GM12878 (cell line): Measurements from ENCODE around the gene PLAC1. TPM values are rescaled to one million over a fixed set of nuclear protein-coding genes. Genes with fewer than 3 reads are reported as not detected.

Source experiments
- ATAC-seq: fragments of 200-7000 bp; cut with Tn5 transposase; 3 replicates; pipeline ENCODE4 v1.9.1; 2020; ENCODE audit warnings: mild to moderate bottlenecking, moderate library complexity
- BruUV-seq: library from RNA; stranded (reverse); fragments of 400-500 nt; replicated peaks from 2 replicates; lab custom pipeline; 2021; lab: Mats Ljungman, UMichigan
- CTCF ChIA-PET: fragments of 300-600 bp; sonication (Branson Sonifier 250); formaldehyde crosslinking; extraction: SDS; loops from one replicate; lab custom pipeline; 2021; ENCODE audit warnings: inconsistent platforms; lab: Yijun Ruan, JAX
- POLR2A ChIA-PET: fragments of 350-600 bp; formaldehyde crosslinking; extraction: SDS; loops from one replicate; lab custom pipeline; 2021; ENCODE audit warnings: inconsistent platforms; lab: Charles Lee
- RAD21 ChIA-PET: fragments of 300-600 bp; sonication (Branson Sonifier 250); formaldehyde crosslinking; loops from one replicate; lab custom pipeline; 2023; ENCODE audit warnings: antibody characterized with exemption; ENCODE audit not compliant: unreplicated experiment; lab: Charles Lee
- SMC1A ChIA-PET: fragments of 300-600 bp; sonication (Branson Sonifier 250); formaldehyde crosslinking; loops from one replicate; lab custom pipeline; 2023; ENCODE audit not compliant: unreplicated experiment, uncharacterized antibody; lab: Charles Lee
- DNase-seq: peaks from one replicate; pipeline ENCODE4 v3.0.0-alpha.2; 2011; ENCODE audit warnings: low read depth, low spot score
- FAIRE-seq: peaks from 3 replicates; lab custom pipeline; 2011; peaks lifted over from hg19 to GRCh38; lab: Jason Lieb, UNC
- H2AFZ ChIP-seq: 2 replicates; pipeline ENCODE4 v1.6.0; 2011; ENCODE audit warnings: low read depth, low read length, control low read depth; ENCODE audit not compliant: control insufficient read depth
- H3K27ac ChIP-seq: 2 replicates; pipeline ENCODE4 v1.5.1; 2011; ENCODE audit warnings: control low read depth; ENCODE audit not compliant: control insufficient read depth, insufficient read depth
- H3K27me3 ChIP-seq, 2 experiments: replicated peaks in 1 of 2; 2 replicates each; pipeline versions ENCODE4 v1.6.0 to v1.6.1; 2011; ENCODE audit warnings: low read length in 1 of 2; ENCODE audit not compliant: control insufficient read depth in 2 of 2, insufficient read depth in 2 of 2
- H3K36me3 ChIP-seq, 2 experiments: 2 replicates each; pipeline ENCODE4 v1.5.1; 2011; ENCODE audit warnings: low read length in 1 of 2; ENCODE audit not compliant: control insufficient read depth in 2 of 2, insufficient read depth in 2 of 2
- H3K4me1 ChIP-seq: 2 replicates; pipeline ENCODE4 v1.6.1; 2011; ENCODE audit warnings: mild to moderate bottlenecking, low read length, moderate library complexity, mixed read lengths; ENCODE audit not compliant: control insufficient read depth, insufficient read depth
- H3K4me2 ChIP-seq: 2 replicates; pipeline ENCODE4 v1.6.0; 2011; ENCODE audit warnings: control low read depth; ENCODE audit not compliant: control insufficient read depth, insufficient read depth
- H3K4me3 ChIP-seq: fragments of 200-600 bp; sonication (generic); 2 replicates; pipeline ENCODE4 v1.5.1; 2016
- H3K79me2 ChIP-seq: 2 replicates; pipeline ENCODE4 v1.6.0; 2011; ENCODE audit warnings: low read length; ENCODE audit not compliant: control insufficient read depth, insufficient read depth
- H3K9ac ChIP-seq: 2 replicates; pipeline ENCODE4 v1.8.0; 2011; ENCODE audit warnings: low read length, control low read depth, mixed read lengths; ENCODE audit not compliant: control insufficient read depth, insufficient read depth
- H3K9me3 ChIP-seq: replicated peaks from 3 replicates; pipeline ENCODE4 v1.5.1; 2011; ENCODE audit warnings: mild to moderate bottlenecking, low read length; ENCODE audit not compliant: control insufficient read depth, insufficient read depth
- H4K20me1 ChIP-seq: 2 replicates; pipeline ENCODE4 v1.6.0; 2011; ENCODE audit not compliant: control insufficient read depth, insufficient read depth
- BCL11A ChIP-seq: IDR thresholded peaks from 2 replicates; pipeline ENCODE4 v1.6.1; 2011; ENCODE audit warnings: low read depth, low read length
- IKZF2 ChIP-seq, 2 experiments: fragments of 450-650 bp; IDR thresholded peaks; 2 replicates each; pipeline ENCODE4 v1.6.1; 2017; ENCODE audit warnings: mild to moderate bottlenecking in 2 of 2, moderate library complexity in 2 of 2
- PAX5 ChIP-seq: IDR thresholded peaks from 2 replicates; pipeline ENCODE4 v1.6.1; 2011; ENCODE audit warnings: low read depth, low read length, borderline replicate concordance
- RCOR1 ChIP-seq: conservative IDR thresholded peaks from 2 replicates; pipeline ENCODE4 v1.6.1; 2012; ENCODE audit warnings: low read depth, low read length, improper control_type of control experiment
- SIN3A ChIP-seq: IDR thresholded peaks from 2 replicates; pipeline ENCODE4 v1.6.1; 2012; ENCODE audit warnings: low read depth, low read length, improper control_type of control experiment
- SREBF2 ChIP-seq: IDR thresholded peaks from 2 replicates; pipeline ENCODE4 v1.6.1; 2012; ENCODE audit warnings: mild to moderate bottlenecking, low read length
- ZNF207 ChIP-seq: fragments of 450-650 bp; IDR thresholded peaks from 2 replicates; pipeline ENCODE4 v1.6.1; 2014; ENCODE audit warnings: antibody characterized with exemption, mild to moderate bottlenecking, borderline replicate concordance
- ZNF274 ChIP-seq: IDR thresholded peaks from one replicate; pipeline ENCODE4 v1.8.0; 2011; ENCODE audit not compliant: insufficient read length, insufficient read depth
- WGBS: methylation state at CpG from one replicate; pipeline ENCODE4 v1.1.6; 2016; ENCODE audit warnings: low lambda C conversion rate; ENCODE audit not compliant: insufficient replicate concordance, insufficient coverage; ENCODE audit errors: missing lambda C conversion rate; 5-methylcytosine and 5-hydroxymethylcytosine counted together
- in situ Hi-C: fragments of 300-500 bp; cut with MboI; formaldehyde crosslinking; loops from 9 replicates; pipeline ENCODE4 v1.14.3; 2018; ENCODE audit warnings: mixed read lengths
- intact Hi-C: fragments of 100-400 bp; cut with micrococcal nuclease; formaldehyde crosslinking; loops from one replicate; pipeline ENCODE4 v1.14.2; 2022; ENCODE audit not compliant: unreplicated experiment
- polyA plus RNA-seq, 11 experiments: library from polyadenylated mRNA; depleted of rRNA in 4 of 11; unstranded in 6 of 11; stranded (reverse) in 5 of 11; fragments of >200 nt; fragmentation: Nextera tagmentation in 4 of 11; fragmentation: Illumina TruSeq in 1 of 11; extraction: Ambion mirVana in 4 of 11; extraction: Trizol in 1 of 11; gene quantifications; 1 replicate in 1 of 11; 2 replicates in 10 of 11; pipeline versions ENCODE4 v1.2.1 to v1.2.3, GENCODE V29; 2011 to 2016; ENCODE audit warnings: inconsistent platforms in 2 of 11, missing spikeins in 2 of 11, low read depth in 1 of 11
- total RNA-seq, 4 experiments: library from RNA; depleted of rRNA in 3 of 4; stranded (reverse); fragments of >200 nt in 3 of 4; fragmentation: Illumina TruSeq in 1 of 4; extraction: Trizol in 1 of 4; gene quantifications; 2 replicates each; pipeline versions ENCODE4 v1.2.1 to v1.2.3, GENCODE V29; 2013 to 2021
- TF ChIP-seq, protein P1 (sequence below): fragments of 450-650 bp; formaldehyde crosslinking; IDR thresholded peaks from 2 replicates; pipeline ENCODE4 v1.5.0; 2022; ENCODE audit warnings: mild to moderate bottlenecking, missing genetic modification characterization
- TF ChIP-seq, protein P2 (sequence below): IDR thresholded peaks from 2 replicates; pipeline ENCODE4 v1.6.1; 2012; ENCODE audit warnings: low read depth, low read length, improper control_type of control experiment
- TF ChIP-seq, protein P3 (sequence below): IDR thresholded peaks from 2 replicates; pipeline ENCODE4 v1.6.1; 2011; ENCODE audit warnings: mild to moderate bottlenecking, low read depth, low read length, moderate library complexity; ENCODE audit not compliant: insufficient replicate concordance
- TF ChIP-seq, protein P4 (sequence below): IDR thresholded peaks from 2 replicates; pipeline ENCODE4 v1.6.1; 2011; ENCODE audit warnings: borderline replicate concordance, low read depth, mild to moderate bottlenecking, moderate library complexity, low read length; ENCODE audit not compliant: insufficient read depth, poor library complexity, severe bottlenecking

Gene PLAC1
- total and polyA plus RNA-seq, 10 of the 15 experiments (the other 5 are each of a cell fraction or from before 2014, with no cell fraction given), result 0.05 to 0.42 (median 0.17) TPM; not detected in 5

DNA sequence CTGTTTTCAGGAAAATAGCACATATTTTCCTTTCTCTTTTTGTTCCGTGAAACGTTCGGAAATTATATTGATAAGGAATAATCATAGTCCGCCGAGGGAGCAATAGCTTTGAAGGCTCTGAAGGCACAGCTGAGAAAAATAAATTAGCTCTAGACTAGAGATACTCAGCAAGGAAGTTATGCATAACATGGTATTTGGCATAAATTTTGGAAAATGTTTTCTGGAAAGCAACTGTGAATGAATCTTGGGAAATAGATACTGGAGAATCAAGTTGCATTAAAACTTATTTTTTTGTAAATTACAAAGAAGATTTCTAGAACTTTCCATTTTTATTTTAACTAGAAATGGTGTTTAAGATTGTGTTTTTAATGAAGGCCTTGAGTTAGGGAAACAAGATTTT lies 105.9 kb downstream of the PLAC1 start:
- Histone ChIP-seq H3K4me1 (peaks cover 3% of the 10 kb centered on the region; the same call in 1 of the 2 replicates), H3K36me3 (no peaks in the 10 kb centered on the region), H2AFZ (no peak overlapping the region), H3K27me3 (peaks cover 2 to 8% of the 10 kb centered on the region in 2 experiments; a peak in 3 of 4 replicates), H3K9ac (no peak overlapping the region), H3K4me3 (no peak overlapping the region), H3K9me3 (no peaks in the 10 kb centered on the region; the same call in 2 of the 3 replicates), H4K20me1 (no peaks in the 10 kb centered on the region), H3K79me2 (no peaks in the 10 kb centered on the region), H3K4me2 (no peak overlapping the region), H3K27ac (no peak overlapping the region)
- ChIA-PET POLR2A (no interaction called here), RAD21 (no interaction called here), SMC1A (no interaction called here), CTCF (no interaction called here)
- no TSS peak for BruUV-seq
- TF ChIP-seq, protein P1, sequence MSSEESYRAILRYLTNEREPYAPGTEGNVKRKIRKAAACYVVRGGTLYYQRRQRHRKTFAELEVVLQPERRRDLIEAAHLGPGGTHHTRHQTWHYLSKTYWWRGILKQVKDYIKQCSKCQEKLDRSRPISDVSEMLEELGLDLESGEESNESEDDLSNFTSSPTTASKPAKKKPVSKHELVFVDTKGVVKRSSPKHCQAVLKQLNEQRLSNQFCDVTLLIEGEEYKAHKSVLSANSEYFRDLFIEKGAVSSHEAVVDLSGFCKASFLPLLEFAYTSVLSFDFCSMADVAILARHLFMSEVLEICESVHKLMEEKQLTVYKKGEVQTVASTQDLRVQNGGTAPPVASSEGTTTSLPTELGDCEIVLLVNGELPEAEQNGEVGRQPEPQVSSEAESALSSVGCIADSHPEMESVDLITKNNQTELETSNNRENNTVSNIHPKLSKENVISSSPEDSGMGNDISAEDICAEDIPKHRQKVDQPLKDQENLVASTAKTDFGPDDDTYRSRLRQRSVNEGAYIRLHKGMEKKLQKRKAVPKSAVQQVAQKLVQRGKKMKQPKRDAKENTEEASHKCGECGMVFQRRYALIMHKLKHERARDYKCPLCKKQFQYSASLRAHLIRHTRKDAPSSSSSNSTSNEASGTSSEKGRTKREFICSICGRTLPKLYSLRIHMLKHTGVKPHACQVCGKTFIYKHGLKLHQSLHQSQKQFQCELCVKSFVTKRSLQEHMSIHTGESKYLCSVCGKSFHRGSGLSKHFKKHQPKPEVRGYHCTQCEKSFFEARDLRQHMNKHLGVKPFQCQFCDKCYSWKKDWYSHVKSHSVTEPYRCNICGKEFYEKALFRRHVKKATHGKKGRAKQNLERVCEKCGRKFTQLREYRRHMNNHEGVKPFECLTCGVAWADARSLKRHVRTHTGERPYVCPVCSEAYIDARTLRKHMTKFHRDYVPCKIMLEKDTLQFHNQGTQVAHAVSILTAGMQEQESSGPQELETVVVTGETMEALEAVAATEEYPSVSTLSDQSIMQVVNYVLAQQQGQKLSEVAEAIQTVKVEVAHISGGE (CRISPR knock-in tag), result no peak
- TF ChIP-seq SREBF2, result no peak
- TF ChIP-seq RCOR1, result no peak
- TF ChIP-seq, protein P2, sequence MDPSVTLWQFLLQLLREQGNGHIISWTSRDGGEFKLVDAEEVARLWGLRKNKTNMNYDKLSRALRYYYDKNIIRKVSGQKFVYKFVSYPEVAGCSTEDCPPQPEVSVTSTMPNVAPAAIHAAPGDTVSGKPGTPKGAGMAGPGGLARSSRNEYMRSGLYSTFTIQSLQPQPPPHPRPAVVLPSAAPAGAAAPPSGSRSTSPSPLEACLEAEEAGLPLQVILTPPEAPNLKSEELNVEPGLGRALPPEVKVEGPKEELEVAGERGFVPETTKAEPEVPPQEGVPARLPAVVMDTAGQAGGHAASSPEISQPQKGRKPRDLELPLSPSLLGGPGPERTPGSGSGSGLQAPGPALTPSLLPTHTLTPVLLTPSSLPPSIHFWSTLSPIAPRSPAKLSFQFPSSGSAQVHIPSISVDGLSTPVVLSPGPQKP, result no peak
- TF ChIP-seq, protein P3, sequence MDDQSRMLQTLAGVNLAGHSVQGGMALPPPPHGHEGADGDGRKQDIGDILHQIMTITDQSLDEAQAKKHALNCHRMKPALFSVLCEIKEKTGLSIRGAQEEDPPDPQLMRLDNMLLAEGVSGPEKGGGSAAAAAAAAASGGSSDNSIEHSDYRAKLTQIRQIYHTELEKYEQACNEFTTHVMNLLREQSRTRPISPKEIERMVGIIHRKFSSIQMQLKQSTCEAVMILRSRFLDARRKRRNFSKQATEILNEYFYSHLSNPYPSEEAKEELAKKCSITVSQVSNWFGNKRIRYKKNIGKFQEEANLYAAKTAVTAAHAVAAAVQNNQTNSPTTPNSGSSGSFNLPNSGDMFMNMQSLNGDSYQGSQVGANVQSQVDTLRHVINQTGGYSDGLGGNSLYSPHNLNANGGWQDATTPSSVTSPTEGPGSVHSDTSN, result no peak
- TF ChIP-seq, protein P4, sequence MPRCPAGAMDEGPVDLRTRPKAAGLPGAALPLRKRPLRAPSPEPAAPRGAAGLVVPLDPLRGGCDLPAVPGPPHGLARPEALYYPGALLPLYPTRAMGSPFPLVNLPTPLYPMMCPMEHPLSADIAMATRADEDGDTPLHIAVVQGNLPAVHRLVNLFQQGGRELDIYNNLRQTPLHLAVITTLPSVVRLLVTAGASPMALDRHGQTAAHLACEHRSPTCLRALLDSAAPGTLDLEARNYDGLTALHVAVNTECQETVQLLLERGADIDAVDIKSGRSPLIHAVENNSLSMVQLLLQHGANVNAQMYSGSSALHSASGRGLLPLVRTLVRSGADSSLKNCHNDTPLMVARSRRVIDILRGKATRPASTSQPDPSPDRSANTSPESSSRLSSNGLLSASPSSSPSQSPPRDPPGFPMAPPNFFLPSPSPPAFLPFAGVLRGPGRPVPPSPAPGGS, result no peak
- no peak for TF ChIP-seq ZNF207
- TF ChIP-seq SIN3A, result no peak
- TF ChIP-seq IKZF2 (IDR thresholded peaks at IDR 0.05), result no peak
- no peak for TF ChIP-seq ZNF274
- no peak for TF ChIP-seq PAX5
- no peak for TF ChIP-seq BCL11A
- ATAC-seq (no peak), DNase-seq (no peak), FAIRE-seq (no peak)
- in situ Hi-C loops (no loop called here), intact Hi-C loops (no loop called here)
- 65% methylated on average over 5 of the region's 5 CpGs for WGBS
